Left renal pelvis (tissue), 4 donors: ENCODE measurements around the gene POC1B. TPM values are rescaled to one million over a fixed set of nuclear protein-coding genes. Genes with fewer than 3 reads are reported as not detected.

ENCODE experiments used
- DNase-seq, 4 donors: peaks; one replicate each; pipeline ENCODE4 v3.0.0-alpha.2; 2013; ENCODE audit warnings: low read depth in 4 of 4, low spot score in 3 of 4
- polyA plus RNA-seq, 4 donors: library from polyadenylated mRNA; unstranded; fragments of 120-200 nt; gene quantifications; one replicate each; pipeline ENCODE4 v1.2.1, GENCODE V29; 2013; ENCODE audit not compliant: insufficient read length in 4 of 4

POC1B gene
- polyA plus RNA-seq, 4 donors, result 17.0 to 22.3 (median 20.8) TPM

GRCh38 chr12:89539426-89540223 lies 13.8 kb upstream of the POC1B start:
- DNase-seq, result no peak

GRCh38 chr12:89538897-89539296 lies 13.1 kb upstream of the POC1B start:
- no peak for DNase-seq

DNA sequence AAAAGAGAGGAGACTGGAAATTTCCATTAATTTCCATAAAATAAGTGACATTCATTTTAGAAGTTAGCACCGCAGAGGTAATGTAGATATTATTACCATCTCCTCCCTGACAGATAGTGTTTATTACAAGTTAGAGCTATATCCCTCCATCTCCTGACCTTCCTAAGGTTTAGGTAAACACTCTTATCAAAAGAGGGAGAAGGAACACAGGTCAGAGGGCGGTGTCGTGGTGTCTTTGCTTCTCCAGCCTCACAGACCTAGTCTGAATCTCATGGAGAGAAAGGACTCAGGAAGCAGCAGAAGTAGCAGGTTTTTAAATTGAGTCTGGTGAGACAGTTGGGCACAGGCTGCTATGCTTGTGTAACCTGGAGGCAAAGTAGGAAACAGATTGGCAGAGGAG lies 11.5 kb upstream of the POC1B start:
- DNase-seq, result no peak

DNA sequence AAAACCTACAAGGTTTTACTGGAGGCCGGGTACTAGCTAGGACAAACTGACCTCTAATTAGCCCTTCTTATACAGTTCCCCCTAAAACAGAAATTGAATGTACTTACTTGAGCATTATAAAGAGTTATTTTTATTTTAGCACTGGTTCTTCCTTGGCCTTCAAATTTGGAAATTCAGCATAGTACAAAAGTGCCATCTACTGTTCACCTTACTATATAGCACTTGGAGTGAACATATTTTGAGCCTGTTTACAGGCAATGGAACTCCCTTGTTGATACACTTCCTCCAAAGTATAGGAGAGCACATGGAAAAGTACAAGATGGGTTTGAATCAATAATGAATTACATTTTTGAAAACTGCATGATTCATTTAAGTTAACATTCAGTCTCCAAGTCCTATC lies 3.9 kb upstream of the POC1B start:
- DNase-seq, result peak in 2 of 4 donors; percentile 24 to 36

GRCh38 chr12:89528434-89528833 lies 2.6 kb upstream of the POC1B start:
- no peak for DNase-seq

GRCh38 chr12:89525305-89525823 lies 483 bp downstream of the POC1B start:
- peak in 2 of 4 donors; percentile 24 to 34 for DNase-seq

DNA sequence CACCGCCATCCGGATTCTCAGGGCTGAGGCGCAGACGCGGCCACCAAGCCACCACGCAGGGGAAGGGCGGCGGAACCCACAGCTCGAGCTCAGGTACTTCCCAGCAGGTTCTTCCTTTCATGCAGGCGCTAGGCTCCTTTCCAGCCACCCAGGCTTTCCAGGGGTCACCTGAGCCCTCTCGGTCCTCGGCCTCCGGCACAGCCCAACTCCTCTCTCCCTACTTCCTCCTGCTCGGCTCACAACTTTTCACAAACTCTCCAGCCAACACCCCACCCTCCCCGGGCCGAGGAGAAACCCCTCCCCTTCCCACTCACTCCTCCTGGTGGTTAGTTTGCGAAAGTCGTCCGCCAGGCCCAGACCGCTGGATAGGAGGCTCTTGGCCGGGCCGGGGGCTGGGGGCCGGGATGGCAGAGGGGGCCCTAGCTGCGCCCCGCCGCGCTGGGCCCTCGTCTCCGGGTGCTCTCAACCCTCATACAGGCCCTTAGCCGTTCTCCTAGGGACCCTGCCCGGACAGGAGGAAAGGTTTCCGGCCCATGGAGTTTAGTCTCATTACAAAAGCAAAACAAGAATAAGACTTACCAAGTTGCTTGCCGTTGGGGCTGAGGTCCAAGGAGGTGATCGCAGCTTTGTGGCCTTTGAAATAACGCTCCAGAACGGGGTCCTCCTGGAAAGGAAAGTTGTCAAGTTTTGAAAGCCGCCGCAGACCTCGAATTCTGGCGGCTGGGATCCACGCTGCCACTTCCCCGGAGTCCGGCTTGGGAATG lies 1.1 kb downstream of the POC1B start, which contains the start of gene GALNT4:
TSS of gene GALNT4 (minus strand) at position 256 of the 764 bp plus-strand sequence. CDS start at position 9, 247 bp downstream.
- DNase-seq, result peak; percentile 79 to 87 (median 82)

DNA sequence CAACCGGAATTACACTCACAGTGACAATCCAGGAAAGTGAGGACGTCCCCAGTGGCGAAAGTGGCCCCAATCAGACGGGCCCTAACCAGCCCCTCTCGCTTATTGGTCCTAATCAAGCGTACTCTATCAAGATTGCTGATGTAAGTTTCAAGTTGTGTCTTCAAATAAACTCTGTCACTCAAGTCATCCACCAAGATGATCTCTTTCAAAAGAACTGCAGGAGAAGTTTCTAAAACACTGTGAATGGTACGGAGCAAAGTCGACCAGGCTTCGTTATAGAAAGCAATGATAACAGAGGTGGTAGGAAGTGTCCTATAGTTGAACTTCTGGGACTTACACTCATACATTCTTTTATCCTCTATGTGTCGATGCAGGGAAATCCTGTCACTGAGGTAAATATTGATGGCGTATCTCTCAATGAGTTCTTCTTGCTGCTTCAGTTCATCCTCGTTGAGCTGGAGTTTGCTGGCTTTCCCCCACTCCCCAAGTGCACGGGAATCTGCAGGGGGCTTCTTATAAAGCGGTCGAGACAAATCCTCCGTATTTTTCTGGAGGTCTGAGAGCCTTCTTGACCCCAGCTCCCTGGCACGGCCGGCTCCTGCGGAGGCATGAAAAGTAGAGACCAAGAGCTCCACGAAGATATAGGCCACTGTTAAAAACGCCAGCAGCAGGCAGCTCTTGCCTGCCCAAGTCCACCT lies 1.9 kb downstream of the POC1B start:
- DNase-seq, result no peak

DNA sequence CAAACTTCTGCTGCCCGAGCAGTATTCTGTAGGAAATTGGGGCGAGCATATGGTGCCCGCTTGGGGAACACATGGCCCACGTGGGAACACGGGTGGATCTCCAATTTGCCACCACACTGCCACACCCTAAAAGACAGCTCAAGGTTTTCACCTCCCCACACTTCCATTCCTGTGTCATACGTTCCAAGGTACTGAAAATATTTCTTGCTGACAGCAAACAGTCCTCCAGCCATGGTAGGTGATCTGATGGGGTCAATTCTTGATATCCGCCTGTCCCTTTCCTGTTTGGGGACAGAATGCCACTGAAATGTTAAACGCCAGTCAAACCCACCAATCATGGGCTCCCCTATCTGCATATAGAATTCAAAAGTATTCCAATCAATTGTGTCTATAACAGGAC lies 2.5 kb downstream of the POC1B start:
- no peak for DNase-seq

GRCh38 chr12:89521364-89522223 lies 4.3 kb downstream of the POC1B start:
- no peak for DNase-seq

GRCh38 chr12:89517720-89518119 lies 8.1 kb downstream of the POC1B start:
- DNase-seq, result no peak

DNA sequence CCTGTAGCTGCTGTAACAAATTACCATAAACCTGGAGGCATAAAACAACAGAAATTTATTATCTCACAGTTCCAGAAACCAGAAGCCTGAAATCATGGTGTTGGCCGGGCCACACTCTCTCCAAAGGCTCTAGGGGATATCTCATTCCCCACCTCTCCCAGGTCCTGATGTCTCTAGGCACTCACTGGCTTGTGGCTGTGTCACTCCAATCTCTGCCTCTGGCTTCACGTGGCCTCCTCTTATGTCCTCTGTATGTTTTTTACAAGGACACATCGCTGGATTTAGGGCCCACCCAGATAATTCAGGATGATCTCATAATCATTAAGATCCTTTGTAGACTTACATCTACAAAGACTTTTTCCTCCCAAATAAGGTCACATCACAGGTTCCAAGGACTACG lies 9.2 kb downstream of the POC1B start:
- DNase-seq, result no peak

DNA sequence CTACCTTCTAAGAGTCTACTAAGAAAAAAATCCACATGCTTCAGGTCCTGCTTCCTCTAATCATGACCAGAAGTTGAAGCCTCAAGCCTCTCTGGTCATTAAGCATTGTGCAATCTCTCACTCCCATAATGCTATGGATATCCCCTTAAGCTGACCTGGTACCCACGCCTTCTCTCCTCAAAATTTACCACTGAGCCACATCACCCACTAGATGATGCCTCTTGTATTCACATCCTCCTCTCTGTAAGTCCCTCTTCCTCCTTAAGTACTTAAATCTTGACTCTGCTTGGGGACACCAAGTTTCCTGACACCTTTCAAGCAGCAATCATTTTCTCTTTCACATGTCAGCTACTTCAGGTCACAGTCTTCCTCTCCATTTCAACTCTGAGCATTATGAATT lies 11.1 kb downstream of the POC1B start:
- no peak for DNase-seq

- DNase-seq, result no peak
Observed at GRCh38 chr12:89513544-89513943, 12.3 kb downstream of the POC1B start.

DNA sequence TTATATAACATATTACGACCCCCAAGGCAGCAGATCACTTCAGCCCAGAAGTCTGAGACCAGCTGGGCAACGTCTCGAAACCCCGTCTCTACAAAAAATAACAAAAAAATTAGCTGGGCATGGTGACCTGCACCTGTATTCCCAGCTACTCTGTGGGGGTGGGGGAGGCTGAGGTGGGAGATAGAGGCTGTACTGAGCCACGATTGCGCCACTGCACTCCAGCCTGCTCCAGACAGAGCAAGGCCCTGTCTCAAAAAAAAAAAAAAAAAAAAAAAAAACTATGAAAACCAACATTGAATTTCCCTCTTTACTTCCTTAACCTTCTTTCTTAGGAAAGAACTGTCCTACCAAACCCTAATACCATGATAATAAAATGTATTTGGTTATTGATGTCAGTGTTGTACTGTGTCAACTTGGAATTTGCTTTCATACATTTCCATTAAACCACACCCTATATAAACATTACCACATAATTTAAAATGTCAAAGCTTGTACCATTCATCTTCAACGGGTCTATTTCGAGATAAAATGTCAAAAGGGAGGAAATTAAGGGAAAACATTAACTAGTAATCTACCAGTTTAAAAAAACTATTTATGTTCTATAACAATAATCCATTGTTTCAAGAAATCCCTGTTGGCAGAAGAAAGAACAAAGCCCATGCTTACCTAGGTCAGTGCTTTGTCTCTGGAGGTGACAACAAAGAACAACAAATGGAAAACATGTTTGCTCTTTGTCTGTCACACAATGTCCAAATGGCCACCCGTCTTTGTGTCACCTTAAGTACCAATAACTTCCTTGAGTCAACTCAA lies 18.6 kb downstream of the POC1B start:
- DNase-seq, result no peak

- DNase-seq, result no peak
Observed at GRCh38 chr12:89506050-89506449, 19.8 kb downstream of the POC1B start.

DNA sequence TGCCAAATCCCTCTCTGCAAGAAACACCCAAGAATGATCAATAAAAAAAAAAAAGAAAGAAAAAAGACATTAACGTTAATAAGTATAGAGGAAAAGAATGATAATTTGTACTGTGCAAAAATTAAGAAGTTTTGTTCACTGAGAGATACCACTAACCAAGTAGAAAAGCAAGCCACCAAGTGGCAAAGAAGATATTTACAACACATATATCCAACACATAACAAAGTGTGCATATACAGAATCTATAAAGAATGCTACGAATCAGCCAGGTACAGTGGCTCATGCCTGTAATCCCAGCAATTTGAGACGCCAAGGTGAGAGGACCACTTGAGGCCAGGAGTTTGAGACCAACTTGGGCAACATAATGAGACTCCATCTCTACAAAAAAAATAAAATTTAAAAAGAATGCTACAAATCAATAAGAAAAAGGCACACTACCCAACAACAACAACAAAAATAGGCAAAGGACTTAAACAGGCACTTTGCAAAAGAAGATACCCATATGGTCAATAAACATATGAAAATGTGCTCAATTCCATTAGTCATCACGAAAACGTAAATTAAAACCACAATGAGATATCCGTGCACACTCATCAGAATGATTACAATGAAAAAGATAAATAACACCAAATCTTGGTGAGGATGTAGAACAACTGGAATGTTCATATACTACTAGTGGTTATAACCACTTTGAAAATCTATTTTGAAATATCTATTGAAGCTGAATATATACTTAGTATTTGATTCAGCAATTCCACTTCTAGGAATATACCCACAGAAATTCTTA lies 21.1 kb downstream of the POC1B start:
- DNase-seq, result no peak

- DNase-seq, result no peak
Observed at GRCh38 chr12:89501793-89502192, 24.1 kb downstream of the POC1B start.
